Measurements from ENCODE around the gene TMEM59.

- TF ChIP-seq ZNF274 (IDR thresholded peaks at IDR 0.05; ENCODE audit: low read depth, low read length): no peak
- no peak for TF ChIP-seq YY1 (IDR thresholded peaks at IDR 0.05; ENCODE audit: insufficient read depth, insufficient read length)
- no peak for TF ChIP-seq SUZ12 (IDR thresholded peaks at IDR 0.05; ENCODE audit: extremely low read depth, insufficient read depth, insufficient read length)
These were observed 43.3 kb upstream of the TMEM59 start for GRCh38 chr1:54096227-54096876.

Data from NT2/D1 (cell line).